Brain microvascular endothelial cell (primary cell): Measurements from ENCODE around the gene PTPRD.

Experiments used
- DNase-seq: peaks from one replicate; pipeline ENCODE4 v3.0.0-alpha.2; 2020
- H3K27ac ChIP-seq: fragments of 250-450 bp; sonication (Bioruptor Pico); 2 replicates; pipeline ENCODE4 v1.5.1; 2020; ENCODE audit warnings: mild to moderate bottlenecking, moderate library complexity
- H3K27me3 ChIP-seq: fragments of 250-450 bp; sonication (Bioruptor Pico); replicated peaks from 2 replicates; pipeline ENCODE4 v1.5.1; 2020; ENCODE audit warnings: mild to moderate bottlenecking
- H3K36me3 ChIP-seq: fragments of 250-450 bp; sonication (Bioruptor Pico); replicated peaks from 2 replicates; pipeline ENCODE4 v1.5.1; 2020; ENCODE audit warnings: mild to moderate bottlenecking
- H3K4me3 ChIP-seq: 2 replicates; pipeline ENCODE4 v1.5.1; 2011; ENCODE audit warnings: low read depth, mild to moderate bottlenecking, control low read depth, low read length, moderate library complexity
- in situ Hi-C: cut with HindIII; loops from 2 replicates; pipeline ENCODE4 v1.10.0; 2017; ENCODE audit warnings: low sequenced_read_pairs, low pct_ligation_motif_present
- TF ChIP-seq, protein P1 (sequence below): IDR thresholded peaks from 2 replicates; pipeline ENCODE4 v1.5.1; 2011; ENCODE audit warnings: low read depth, mild to moderate bottlenecking, moderate library complexity, low read length, control low read depth, inconsistent platforms; ENCODE audit errors: missing control alignments

PTPRD gene

DNA sequence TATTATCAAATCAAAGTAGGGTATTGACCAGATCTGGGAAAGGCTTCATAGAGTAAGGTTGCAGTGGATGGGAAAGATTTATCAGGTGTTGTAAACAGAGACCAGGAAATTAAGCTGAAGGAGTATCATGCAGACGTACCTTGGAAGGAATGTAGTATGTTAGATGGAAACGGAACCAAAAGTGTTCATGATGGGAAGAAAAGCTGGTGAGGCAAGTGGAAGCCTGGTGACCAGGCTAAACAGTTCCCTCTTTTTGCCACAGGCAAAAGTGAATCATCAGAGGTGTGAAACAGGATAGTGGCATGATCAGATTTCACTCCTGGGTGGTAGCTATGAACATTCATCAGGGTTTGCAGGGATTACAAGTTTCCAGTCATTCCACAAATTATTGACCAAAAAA, 2033.1 kb downstream of the PTPRD start:
- TF ChIP-seq, protein P1, sequence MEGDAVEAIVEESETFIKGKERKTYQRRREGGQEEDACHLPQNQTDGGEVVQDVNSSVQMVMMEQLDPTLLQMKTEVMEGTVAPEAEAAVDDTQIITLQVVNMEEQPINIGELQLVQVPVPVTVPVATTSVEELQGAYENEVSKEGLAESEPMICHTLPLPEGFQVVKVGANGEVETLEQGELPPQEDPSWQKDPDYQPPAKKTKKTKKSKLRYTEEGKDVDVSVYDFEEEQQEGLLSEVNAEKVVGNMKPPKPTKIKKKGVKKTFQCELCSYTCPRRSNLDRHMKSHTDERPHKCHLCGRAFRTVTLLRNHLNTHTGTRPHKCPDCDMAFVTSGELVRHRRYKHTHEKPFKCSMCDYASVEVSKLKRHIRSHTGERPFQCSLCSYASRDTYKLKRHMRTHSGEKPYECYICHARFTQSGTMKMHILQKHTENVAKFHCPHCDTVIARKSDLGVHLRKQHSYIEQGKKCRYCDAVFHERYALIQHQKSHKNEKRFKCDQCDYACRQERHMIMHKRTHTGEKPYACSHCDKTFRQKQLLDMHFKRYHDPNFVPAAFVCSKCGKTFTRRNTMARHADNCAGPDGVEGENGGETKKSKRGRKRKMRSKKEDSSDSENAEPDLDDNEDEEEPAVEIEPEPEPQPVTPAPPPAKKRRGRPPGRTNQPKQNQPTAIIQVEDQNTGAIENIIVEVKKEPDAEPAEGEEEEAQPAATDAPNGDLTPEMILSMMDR: no peak
- in situ Hi-C loops: no loop called here

DNA sequence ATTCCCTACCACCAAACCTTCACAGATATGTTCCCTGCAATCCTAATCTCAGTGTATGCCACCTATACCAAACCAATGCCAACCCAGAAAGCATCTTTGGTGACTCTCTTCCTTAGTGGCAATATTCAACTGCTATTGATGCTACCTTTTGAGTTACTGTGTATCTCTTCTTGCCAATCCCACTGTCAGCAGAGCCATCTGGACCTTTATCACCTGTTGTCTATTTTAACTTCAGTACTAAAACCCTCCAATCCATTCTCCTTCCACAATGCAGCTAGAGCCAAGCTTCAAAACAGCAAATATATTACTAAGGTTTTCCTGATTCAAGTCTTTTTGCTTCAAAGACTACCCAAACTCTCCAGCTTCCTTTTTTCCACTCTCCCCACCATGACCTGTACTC, 2036.1 kb downstream of the PTPRD start:
- in situ Hi-C loops: no loop called here
- H3K36me3 ChIP-seq: no peaks in the 10 kb centered on the region

More for the DNA sequence above, 2033.1 kb downstream of the PTPRD start:
- no peak for DNase-seq
- Histone ChIP-seq H3K4me3 (no peak overlapping the region), H3K27me3 (no peaks in the 10 kb centered on the region), H3K36me3 (no peaks in the 10 kb centered on the region), H3K27ac (no peak overlapping the region)

DNA sequence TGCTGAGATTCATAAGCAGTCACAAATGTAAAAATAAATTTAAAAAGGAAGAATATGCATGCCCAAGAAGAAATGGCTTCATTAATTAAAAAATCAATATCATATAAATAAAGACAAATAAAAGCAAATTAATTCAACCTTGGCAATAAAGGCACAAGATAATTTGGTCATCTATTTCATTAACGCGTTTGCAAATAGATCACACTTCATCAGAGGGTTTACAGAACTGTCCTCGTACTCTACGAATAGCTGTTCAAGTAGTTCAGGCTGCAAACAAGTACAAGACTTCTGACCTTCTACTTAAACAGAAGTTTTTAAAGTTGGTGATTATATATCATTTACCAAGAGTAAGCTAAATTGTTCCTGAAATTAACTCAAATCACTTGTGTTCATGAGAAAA, 2038.0 kb downstream of the PTPRD start:
- DNase-seq: no peak
- Histone ChIP-seq H3K27ac (no peak overlapping the region), H3K36me3 (no peaks in the 10 kb centered on the region), H3K4me3 (no peak overlapping the region), H3K27me3 (no peaks in the 10 kb centered on the region)
- in situ Hi-C loops: no loop called here
- TF ChIP-seq, protein P1: no peak

More for the DNA sequence above, 2036.1 kb downstream of the PTPRD start:
- Histone ChIP-seq H3K27ac (no peak overlapping the region), H3K4me3 (no peak overlapping the region), H3K27me3 (no peaks in the 10 kb centered on the region)
- no peak for DNase-seq
- TF ChIP-seq, protein P1: no peak

DNA sequence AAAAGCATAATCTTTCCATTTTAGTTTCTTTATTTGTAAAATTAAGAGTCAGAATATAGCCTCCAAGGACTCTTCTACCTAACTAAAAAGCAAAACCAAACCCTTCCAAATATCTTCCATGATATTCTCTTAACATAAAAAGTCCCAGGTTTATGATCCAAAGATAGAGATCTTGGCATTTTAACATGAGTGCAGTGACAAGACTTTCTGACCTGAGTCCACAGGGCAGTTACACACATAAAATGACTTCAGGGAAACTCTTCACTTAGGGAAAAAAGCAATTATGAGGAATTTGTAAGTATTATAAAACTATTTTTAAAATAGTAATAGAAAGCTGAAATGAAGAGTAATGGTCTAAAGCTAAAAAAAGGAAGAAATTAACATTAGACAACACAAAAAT, 2040.6 kb downstream of the PTPRD start:
- in situ Hi-C loops: no loop called here
- H3K27me3 ChIP-seq: no peaks in the 10 kb centered on the region
- no peak overlapping the region for H3K27ac ChIP-seq
- no peaks in the 10 kb centered on the region for H3K36me3 ChIP-seq
- TF ChIP-seq, protein P1: no peak
- H3K4me3 ChIP-seq: no peak overlapping the region
- DNase-seq: no peak

DNA sequence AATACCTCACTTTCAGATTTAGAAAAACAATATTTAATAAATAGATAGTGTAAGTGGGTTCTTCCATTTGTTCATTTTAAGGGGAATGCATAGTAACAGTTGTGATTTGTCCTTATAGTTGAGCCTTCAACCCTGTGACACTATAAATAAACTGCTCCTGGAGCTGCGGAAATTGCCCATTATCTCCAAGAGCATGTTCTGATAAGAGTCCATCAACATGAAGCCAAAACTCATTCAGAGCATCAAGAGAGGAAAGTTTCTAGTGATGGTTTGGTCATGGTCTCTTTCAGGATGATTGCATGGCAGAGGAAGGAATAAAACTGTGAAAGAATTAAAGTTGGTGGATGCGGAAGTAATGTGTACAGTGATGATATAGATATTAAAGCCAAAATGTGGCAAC, 2041.2 kb downstream of the PTPRD start:
- Histone ChIP-seq H3K4me3 (no peak overlapping the region), H3K27me3 (no peaks in the 10 kb centered on the region), H3K36me3 (no peaks in the 10 kb centered on the region), H3K27ac (no peak overlapping the region)
- TF ChIP-seq, protein P1: no peak
- in situ Hi-C loops: no loop called here
- no peak for DNase-seq

DNA sequence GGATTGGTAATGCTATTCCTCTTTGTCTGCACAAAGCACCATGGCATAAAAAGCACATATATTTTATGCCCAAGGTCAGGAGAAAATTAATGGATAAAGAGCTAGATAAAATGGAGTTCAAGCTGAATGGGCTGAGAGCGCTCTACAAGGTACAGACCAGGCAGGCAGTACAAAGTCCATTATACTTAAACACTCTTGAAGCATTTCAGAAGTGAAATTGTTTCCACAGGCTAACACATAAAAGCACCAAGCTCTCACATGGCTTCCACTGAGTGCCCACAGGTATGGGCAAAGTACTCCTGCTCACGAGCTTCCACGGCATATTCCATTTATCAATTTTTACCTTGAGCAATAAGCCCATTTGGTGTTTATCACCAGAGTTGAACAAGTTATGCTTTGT, 2042.0 kb downstream of the PTPRD start:
- in situ Hi-C loops: no loop called here
- TF ChIP-seq, protein P1: no peak
- Histone ChIP-seq H3K36me3 (no peaks in the 10 kb centered on the region), H3K27me3 (no peaks in the 10 kb centered on the region), H3K27ac (no peak overlapping the region), H3K4me3 (no peak overlapping the region)
- no peak for DNase-seq
